HPDE6-E6E7 (cell line): ENCODE results near the gene EMP1.

Experiments used
- DNase-seq: peaks from one replicate; pipeline ENCODE4 v3.0.0; 2011; ENCODE audit warnings: missing footprints; ENCODE audit errors: extremely low spot score

Gene EMP1

GRCh38 chr12:13222076-13222475 is 25.6 kb downstream of the EMP1 start:
- peak; percentile 40 for DNase-seq

- peak; percentile 56 for DNase-seq
These were observed 26.8 kb downstream of the EMP1 start for GRCh38 chr12:13223179-13223804.

GRCh38 chr12:13223941-13224340 is 27.4 kb downstream of the EMP1 start:
- DNase-seq = no peak

- DNase-seq = no peak
These were observed 30.7 kb downstream of the EMP1 start for GRCh38 chr12:13227191-13227590.

- DNase-seq = no peak
These were observed 32.1 kb downstream of the EMP1 start for GRCh38 chr12:13228579-13228978.

- DNase-seq = no peak
These were observed 33.0 kb downstream of the EMP1 start for GRCh38 chr12:13229504-13229903.

- DNase-seq = no peak
These were observed 34.0 kb downstream of the EMP1 start for GRCh38 chr12:13230500-13230899.

- peak; percentile 62 for DNase-seq
These were observed 37.5 kb downstream of the EMP1 start for GRCh38 chr12:13233830-13234641.

GRCh38 chr12:13238204-13238603 is 41.7 kb downstream of the EMP1 start:
- DNase-seq = no peak

GRCh38 chr12:13241833-13242488 is 45.4 kb downstream of the EMP1 start:
- no peak for DNase-seq

GRCh38 chr12:13242936-13243335 is 46.4 kb downstream of the EMP1 start:
- no peak for DNase-seq

GRCh38 chr12:13243516-13244070 is 47.1 kb downstream of the EMP1 start:
- DNase-seq = no peak

GRCh38 chr12:13247596-13247995 is 51.1 kb downstream of the EMP1 start:
- DNase-seq = no peak

- DNase-seq = no peak
These were observed 52.4 kb downstream of the EMP1 start for GRCh38 chr12:13248964-13249363.

GRCh38 chr12:13250416-13250815 is 53.9 kb downstream of the EMP1 start:
- DNase-seq = peak; percentile 61

GRCh38 chr12:13251521-13251920 is 55.0 kb downstream of the EMP1 start:
- no peak for DNase-seq

GRCh38 chr12:13252024-13252423 is 55.5 kb downstream of the EMP1 start:
- no peak for DNase-seq

GRCh38 chr12:13252616-13253015 is 56.1 kb downstream of the EMP1 start:
- DNase-seq = no peak

GRCh38 chr12:13253966-13254760 is 57.6 kb downstream of the EMP1 start:
- no peak for DNase-seq

GRCh38 chr12:13255792-13256691 is 59.5 kb downstream of the EMP1 start:
- peak; percentile 94 for DNase-seq

- no peak for DNase-seq
These were observed 60.1 kb downstream of the EMP1 start for GRCh38 chr12:13256692-13257045.
